K562 (cell line): ENCODE measurements around the gene MAP2K6.

Experiments
- CREB1 ChIP-seq, 2 experiments: sonication (generic) in 1 of 2; formaldehyde crosslinking in 1 of 2; IDR thresholded peaks; 2 replicates each; pipeline versions ENCODE4 v1.6.1 to v1.8.0; 2012 to 2022; ENCODE audit warnings: inconsistent platforms in 1 of 2, mild to moderate bottlenecking in 1 of 2, missing genetic modification reagents in 1 of 2, moderate library complexity in 1 of 2
- GABPB1 ChIP-seq: sonication (generic); formaldehyde crosslinking; IDR thresholded peaks from 2 replicates; pipeline ENCODE4 v1.8.0; 2022; ENCODE audit warnings: mild to moderate bottlenecking, missing genetic modification reagents
- RBM17 ChIP-seq: fragments of 200-400 bp; formaldehyde crosslinking; IDR thresholded peaks from 2 replicates; pipeline ENCODE4 v1.6.1; 2017; ENCODE audit warnings: low read depth, mild to moderate bottlenecking, low read length, borderline replicate concordance
- ZNF274 ChIP-seq: IDR thresholded peaks from 2 replicates; pipeline ENCODE4 v1.6.1; 2011; ENCODE audit warnings: low read depth, mild to moderate bottlenecking, low read length, moderate library complexity, borderline replicate concordance
- ZZZ3 ChIP-seq: fragments of 450-650 bp; IDR thresholded peaks from 2 replicates; pipeline ENCODE4 v1.6.1; 2016; ENCODE audit warnings: antibody characterized with exemption, mild to moderate bottlenecking, moderate library complexity

DNA sequence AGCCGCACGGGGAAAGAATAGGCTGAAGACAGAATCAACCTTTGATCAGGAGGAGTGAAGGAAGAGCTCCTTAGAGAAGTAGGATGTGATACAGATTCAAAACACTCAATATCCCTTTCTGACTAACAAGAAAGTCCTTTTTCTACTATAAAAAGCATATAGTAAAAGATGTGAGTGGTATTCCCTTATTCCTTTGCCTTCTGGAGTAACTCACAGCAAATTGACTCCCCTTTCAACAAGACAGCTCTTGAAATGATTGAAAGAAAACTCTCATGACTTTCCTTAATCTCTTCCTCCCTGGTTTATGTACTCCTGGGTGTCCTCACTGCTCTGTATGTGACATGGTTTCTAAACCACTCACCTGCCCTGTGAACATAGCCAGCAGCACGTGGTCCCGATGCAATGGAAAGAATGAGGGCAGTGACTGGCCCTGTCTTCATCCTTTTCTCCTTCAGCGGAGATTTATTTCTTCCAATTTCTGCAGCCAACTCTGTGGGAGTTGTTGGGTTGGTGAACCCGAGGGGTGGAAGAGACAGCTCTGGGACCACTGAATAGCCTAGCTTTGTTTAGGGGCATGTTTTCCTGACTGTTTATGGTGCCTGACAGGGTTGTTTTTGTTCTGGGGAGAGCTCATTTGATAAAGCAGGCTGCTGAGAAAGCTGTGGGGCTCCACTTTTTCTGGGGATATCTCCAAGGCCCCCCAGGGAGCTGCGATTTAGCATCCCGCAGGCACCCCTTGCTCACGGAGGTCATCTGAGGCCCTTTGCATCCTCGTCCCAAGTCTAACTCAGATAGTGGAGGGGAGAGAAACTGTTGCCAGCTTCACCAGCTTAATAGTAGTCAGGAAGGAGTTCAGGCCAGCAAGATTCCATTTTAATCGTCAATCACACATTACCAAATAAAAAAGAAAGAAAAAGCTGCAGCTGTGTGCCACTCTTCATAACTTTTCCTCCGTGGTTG lies 46.7 kb downstream of the MAP2K6 start:
- no peak for TF ChIP-seq ZNF274
- no peak for TF ChIP-seq CREB1 (IDR thresholded peaks at IDR 0.05)
- no peak for TF ChIP-seq CREB1 (CRISPR knock-in tag; IDR thresholded peaks at IDR 0.05)
- TF ChIP-seq GABPB1: no peak
- no peak for TF ChIP-seq RBM17
- no peak for TF ChIP-seq ZZZ3
